Kidney tubule cell (primary cell): ENCODE measurements around the gene GNAO1.

Experiments used
- DNase-seq: peaks from one replicate; pipeline ENCODE4 v3.0.0-alpha.2; 2018; ENCODE audit warnings: low spot score

Gene GNAO1

GRCh38 chr16:56241596-56241995, 50.3 kb downstream of the GNAO1 start:
- peak; percentile 47 for DNase-seq

GRCh38 chr16:56242740-56243139, 51.5 kb downstream of the GNAO1 start:
- DNase-seq = no peak

GRCh38 chr16:56244612-56245011, 53.3 kb downstream of the GNAO1 start:
- no peak for DNase-seq

GRCh38 chr16:56245197-56245596, 53.9 kb downstream of the GNAO1 start:
- DNase-seq = peak; percentile 64

DNA sequence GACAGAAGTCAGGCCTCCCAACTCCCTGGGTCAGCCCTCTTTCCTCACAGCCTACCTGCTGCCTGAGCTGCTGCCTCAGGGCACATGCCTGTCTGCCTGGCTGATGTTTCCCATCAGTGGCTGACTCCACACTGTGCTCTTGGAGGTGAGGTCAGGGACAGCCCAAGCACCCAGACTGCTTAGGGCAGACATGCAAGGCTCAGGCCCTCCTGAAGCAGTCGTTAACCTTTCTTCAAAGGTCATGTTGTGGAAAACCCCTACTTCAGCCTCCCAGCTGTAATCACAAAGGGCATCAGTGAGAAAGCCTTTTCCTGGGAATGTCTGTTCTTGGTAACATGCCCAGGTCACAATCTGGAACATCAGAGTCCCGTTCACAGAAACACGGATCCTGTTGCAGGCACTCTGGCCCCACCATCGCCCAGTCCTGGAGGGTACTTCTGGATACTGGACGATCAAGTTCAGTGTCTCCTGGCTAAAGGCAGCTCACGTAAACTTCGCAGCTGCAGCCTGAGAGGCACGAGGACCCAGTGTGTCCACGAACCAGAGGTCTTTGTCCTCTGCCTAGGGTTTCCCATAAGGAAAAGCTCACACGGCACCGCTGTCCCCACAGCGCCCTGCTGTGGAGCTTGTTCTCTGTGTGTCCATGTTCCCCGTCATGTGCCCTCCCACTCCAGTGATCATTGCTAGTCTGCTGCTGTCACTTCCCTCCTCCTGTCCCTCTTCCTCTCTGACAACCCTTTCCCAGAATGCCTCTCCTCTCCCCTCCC, 54.9 kb downstream of the GNAO1 start:
- DNase-seq = peak; percentile 94

DNA sequence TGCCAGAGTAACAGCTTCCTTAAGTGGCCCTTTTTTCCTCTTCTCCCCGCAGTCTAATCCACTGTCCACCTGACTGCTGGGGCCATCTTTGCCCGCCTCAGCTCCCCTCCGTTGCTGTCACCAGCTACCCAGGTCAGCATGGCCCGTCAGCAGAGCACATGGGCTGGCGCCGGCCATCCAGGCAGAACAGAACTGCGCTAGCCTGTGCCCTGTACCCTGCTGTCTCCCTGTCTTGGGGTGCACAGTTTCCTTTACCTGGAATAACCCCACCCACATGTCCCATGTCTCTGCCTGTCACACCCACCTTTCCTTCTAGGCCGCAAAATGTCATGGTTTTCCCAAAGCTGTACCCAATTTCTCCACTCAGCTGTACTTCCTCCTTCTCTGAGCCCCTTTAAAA, 55.7 kb downstream of the GNAO1 start:
- no peak for DNase-seq

DNA sequence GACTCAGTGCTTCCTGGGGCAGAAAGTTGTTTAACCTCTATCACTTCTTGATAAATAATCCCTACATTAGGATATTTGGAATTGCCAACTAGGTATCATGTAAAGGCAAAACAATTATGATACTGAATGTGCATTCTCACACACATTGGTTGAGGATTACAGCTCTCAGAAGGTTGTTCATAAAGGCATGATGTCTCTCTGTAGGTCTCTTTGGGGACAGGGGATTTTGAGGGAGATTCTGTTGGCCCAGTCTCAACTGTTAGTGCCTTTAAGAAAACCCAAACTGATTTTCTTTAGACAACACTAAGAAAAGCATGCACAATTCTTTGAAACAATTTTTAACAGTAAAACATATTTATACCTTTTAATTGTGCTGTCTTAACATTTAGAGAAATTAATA, 56.5 kb downstream of the GNAO1 start:
- DNase-seq = no peak

DNA sequence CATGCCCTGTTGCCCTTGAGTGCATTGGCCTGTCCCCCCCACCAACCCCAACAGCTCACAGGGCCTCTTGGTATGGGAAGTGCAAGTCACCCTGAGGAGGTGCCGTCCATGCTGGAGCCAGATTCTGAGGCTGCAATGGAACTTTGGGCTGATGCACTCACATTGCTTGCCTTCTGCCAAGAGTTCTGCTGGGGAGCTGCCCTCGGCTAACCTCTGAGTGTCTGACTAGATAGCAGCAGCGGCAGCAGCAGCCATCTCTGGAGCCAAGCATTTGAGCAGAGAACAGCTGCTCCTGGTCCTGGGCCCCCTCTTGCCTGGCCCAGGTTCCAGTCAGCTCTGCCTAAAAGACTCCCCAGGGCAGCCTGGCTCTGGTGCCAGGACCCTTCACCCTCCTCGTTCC, 61.5 kb downstream of the GNAO1 start:
- DNase-seq = no peak

DNA sequence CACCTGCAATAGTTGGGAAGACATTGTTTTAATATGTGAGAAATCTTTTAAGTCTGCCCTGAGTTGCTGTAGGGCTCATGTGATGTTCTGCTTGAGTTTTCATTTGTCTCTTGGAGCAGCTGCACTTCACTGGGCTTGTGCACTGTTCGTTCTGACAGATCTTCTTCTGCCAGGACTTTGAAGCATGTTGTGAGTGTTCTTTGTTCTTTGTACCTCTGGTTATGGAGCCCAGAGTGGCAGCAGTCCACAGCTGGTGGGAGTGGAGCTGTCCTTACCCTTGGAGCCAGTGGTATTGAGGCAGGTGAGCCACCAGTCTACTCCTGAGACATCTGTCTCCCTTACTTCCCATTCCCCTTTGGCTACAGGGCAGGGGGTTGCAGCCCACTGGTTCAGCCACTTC, 64.6 kb downstream of the GNAO1 start:
- DNase-seq = no peak

DNA sequence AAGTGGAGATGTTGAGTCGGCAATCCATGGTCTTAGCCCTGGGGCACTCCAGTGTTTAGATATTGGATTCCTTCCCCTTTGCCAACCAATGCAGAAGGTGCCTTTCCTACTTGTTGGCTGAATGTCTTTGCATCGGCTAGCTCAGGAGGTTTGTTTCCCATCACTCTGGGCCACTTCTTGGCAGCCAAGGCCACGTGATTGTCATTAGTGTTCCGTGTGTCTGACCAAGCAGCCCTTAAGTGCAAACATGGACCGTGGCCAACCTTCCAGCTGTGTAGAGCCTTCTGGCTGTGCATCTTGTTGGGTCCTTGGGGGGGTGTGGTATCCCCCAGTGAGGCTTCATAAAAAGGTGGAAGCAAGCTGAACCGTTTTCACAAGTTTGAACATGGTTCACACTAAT, 66.0 kb downstream of the GNAO1 start:
- no peak for DNase-seq

GRCh38 chr16:56257666-56258342, 66.5 kb downstream of the GNAO1 start:
- no peak for DNase-seq

DNA sequence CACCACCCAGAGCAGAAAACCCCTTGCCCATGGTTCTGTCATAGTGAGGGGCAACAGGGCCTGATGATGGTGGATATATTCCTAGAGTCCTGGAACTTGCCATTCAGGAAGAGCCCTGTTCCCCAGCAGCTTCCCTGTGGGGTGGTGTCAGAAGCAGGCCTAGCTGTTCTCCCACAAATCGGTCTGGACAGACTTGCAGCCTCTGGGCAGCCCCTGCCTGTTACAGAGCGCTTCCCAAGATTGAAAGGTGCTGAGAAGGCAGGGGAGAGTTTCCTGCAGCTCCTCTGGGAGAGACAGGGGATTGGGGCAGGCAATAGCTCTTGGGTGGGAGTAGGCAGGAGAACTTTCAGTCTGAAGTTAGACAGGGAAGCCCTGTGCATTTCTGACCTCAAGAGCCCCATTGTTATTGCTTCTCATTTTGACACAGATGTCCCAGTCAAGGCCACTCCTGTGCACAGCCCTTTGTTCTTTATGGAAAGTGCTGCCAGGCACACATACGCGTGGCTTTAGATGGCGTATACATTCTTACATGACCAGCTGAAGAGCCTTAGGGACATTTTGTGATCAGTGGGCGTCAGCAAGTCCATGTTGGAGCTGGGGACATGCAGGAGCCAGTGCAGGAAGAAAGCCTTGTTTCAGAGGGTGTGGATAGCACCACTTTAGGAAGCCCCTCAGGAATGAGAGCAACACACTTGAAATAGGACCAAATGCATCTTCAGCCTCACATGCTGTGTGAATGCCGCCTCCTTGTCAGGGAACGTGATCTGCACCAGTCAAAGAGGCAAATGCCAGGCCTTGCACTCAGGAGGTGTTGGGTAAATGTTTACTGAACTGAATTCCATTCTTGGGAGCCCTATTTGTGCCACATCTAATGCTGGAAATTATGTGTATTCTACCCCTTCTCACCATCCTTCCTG, 67.5 kb downstream of the GNAO1 start:
- DNase-seq = no peak

DNA sequence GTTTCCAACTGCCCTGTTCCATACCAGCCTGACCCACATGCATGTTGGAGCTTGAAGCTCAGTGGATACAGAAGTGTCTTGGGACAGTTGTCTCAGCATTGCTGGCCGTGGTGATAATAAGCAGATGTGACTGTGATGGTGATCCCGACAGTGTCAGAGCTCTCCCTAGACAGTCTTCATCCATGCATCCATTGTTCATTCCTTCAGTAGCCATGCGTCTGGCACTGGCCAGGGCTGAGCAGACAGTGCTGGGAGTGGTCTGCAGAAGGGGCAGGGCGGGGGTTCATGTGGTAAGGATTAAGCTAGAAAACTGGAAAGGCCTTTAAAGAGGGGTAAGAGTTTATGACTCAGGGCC, 68.1 kb downstream of the GNAO1 start:
- DNase-seq = no peak

GRCh38 chr16:56260378-56261160, 69.3 kb downstream of the GNAO1 start:
- DNase-seq = no peak

GRCh38 chr16:56261656-56262055, 70.4 kb downstream of the GNAO1 start:
- DNase-seq = no peak

GRCh38 chr16:56262148-56262547, 70.9 kb downstream of the GNAO1 start:
- peak; percentile 23 for DNase-seq

DNA sequence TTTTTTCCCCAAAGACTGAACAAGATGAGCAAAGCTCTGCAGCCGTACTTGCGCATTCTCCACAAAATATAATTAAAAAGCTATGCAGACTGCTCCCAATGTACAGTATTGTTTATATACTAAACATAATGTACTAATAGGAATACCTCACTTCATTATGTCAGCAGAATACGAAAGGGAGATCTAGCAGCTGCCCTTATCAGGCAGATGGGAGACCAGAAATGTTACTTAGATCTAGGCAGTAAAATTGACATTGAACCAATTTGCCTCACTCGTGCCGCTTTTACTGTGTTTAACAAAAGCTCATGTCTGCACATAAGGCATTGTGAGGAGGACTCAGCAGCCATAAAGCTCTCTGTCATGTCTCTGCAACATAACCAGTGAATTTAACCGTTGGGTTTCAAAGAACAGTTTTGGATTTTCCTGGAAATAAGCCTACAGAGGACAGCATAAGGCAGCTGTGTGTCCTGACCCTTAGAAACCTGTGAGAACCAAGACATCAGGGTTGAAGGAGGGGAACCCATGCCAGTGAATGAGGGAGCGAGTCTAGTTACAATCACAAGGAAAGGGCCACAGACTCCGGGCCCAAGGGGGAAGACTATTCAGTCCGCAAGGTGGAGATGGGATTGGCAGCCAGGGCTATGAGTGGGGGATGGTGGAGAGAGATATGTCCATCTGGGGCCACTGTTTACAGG, 71.4 kb downstream of the GNAO1 start:
- DNase-seq = no peak

DNA sequence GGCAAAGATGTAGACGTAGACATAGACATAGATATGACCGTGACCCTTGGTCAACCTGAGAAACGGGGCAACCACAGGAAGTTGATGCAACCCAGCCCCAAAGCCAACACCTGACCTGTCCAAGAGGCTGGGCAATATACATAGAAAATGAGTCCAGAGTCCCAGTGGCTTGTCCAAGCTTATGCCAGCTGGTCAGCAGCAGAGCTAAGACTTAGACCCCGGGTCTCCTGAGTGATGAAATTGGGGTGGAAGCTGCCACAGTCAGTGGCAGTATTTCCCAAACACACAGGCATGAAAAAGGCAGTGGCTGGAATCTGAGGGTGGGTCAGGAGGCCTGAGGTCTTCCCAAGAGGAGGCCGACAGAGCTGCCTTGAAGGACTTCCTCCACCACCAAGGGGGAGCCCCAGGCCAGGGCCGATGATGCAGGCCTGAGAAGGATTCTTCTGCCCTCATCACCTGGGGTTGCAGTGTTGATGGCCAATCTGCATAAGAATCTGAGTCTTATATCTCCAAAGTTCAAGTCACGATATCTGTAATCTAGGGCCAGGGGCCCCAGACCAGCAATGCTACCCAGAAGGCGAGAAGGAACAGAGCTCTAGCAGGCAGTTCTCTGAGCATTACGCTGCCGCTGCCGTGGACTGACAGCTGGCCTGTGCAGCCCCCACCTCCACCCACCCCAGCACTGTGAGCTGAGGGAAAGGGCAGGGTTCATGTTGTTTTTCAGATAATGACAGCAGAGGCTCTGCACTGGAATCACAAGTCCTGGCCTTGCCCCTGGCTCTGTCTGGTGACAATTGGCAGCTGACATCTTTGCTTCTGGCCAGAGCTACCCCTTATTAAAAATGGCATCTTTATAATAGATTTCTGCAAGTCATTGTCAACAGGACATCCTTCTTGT, 72.7 kb downstream of the GNAO1 start:
- DNase-seq = no peak

DNA sequence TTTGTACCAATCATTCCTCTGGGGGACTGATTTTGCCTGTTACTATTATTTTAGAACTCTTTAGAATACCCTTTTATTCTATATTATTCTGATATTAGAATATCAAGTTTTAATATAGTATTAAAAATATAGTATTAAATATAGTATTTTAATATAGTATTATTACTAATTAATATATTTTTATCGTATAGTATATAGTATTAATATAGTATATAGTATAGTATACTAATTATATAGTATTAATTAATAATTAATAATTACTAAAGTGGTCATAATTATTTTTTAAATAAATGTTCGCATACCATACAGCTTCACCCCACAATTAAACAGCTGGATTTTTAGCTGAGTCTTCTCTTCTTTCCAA, 73.3 kb downstream of the GNAO1 start:
- no peak for DNase-seq

DNA sequence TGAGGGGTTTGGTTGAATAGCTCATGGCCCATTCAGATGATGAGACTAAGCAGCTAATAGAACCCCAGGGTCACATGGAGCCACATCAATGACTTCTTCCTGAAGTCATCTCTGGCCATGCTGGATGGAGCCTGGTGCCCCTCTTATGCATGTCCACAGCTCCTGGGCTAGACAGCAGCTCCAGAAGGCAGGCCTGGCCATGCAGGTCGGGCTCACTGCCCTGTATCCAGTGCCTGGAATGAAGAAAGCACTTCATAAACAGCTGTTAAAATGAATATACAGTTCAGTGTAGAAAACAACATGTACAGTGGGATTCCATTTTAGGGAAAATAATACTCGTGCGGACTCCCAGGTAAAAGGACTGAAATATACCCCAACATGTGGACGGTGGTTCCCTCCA, 73.9 kb downstream of the GNAO1 start:
- no peak for DNase-seq
